Measurements from ENCODE around the gene CA4. TPM values are rescaled to one million over a fixed set of nuclear protein-coding genes. Genes with fewer than 3 reads are reported as not detected.

CA4 gene
- total RNA-seq, 1 experiment from 2014 or later = 1.4 TPM

- CTCF ChIA-PET = no interaction called here
These were observed 3.6 kb upstream of the CA4 start for GRCh38 chr17:60146206-60146605.

GRCh38 chr17:60147553-60148223, 2.1 kb upstream of the CA4 start:
- H3K27me3 ChIP-seq (ENCODE audit: control insufficient read depth, insufficient read depth, low read length) = no peaks in the 10 kb centered on the region
- in situ Hi-C loops (cut with HindIII; ENCODE audit: low pct_unique_long_range_greater_than_20kb, low sequenced_read_pairs) (no loop called here), intact Hi-C loops (cut with micrococcal nuclease; ENCODE audit: unreplicated experiment) (no loop called here)
- no peak overlapping the region for H3K27ac ChIP-seq (ENCODE audit: low read length)
- BruUV-seq (replicated peaks) = no TSS peak
- no peaks in the 10 kb centered on the region for H3K36me3 ChIP-seq (ENCODE audit: control insufficient read depth, insufficient read depth, low read length)
- POLR2A ChIA-PET = no interaction called here
- peaks cover 9% of the 10 kb centered on the region for H3K4me1 ChIP-seq (ENCODE audit: control insufficient read depth, insufficient read depth, low read length)
- CTCF ChIA-PET = no interaction called here
- H3K4me3 ChIP-seq (ENCODE audit: low read depth in 2 of 2, low read length in 2 of 2) = no peak overlapping the region
- H3K9me3 ChIP-seq (ENCODE audit: control insufficient read depth, insufficient read depth, low read depth, low read length) = no peaks in the 10 kb centered on the region
- no peak for TF ChIP-seq SIN3A (IDR thresholded peaks at IDR 0.05; ENCODE audit: borderline replicate concordance, insufficient read depth, low read depth, low read length)
- no peak for TF ChIP-seq CTCF (IDR thresholded peaks at IDR 0.05)
- TF ChIP-seq REST (IDR thresholded peaks at IDR 0.05; ENCODE audit: insufficient read depth in 1 of 2, low read depth in 2 of 2, low read length in 1 of 2) = no peak
- TF ChIP-seq POLR2AphosphoS5 (IDR thresholded peaks at IDR 0.05; ENCODE audit: low read depth, low read length) = no peak
- TF ChIP-seq TCF7L2 (IDR thresholded peaks at IDR 0.05; ENCODE audit: low read depth, low read length) = no peak
- ATAC-seq (no peak), DNase-seq (ENCODE audit: low read depth, low spot score) (no peak)

More at GRCh38 chr17:60146206-60146605, 3.6 kb upstream of the CA4 start:
- TF ChIP-seq CTCF (IDR thresholded peaks at IDR 0.05) = no peak
- POLR2A ChIA-PET = interaction anchor here (0.5 kb wide), 1 partner anchor 15 kb away, joined by 3 read pairs; no protein-coding TSS in a partner anchor
- H3K27me3 ChIP-seq (ENCODE audit: control insufficient read depth, insufficient read depth, low read length) = no peaks in the 10 kb centered on the region
- H3K4me1 ChIP-seq (ENCODE audit: control insufficient read depth, insufficient read depth, low read length) = peaks cover 7% of the 10 kb centered on the region
- no peaks in the 10 kb centered on the region for H3K9me3 ChIP-seq (ENCODE audit: control insufficient read depth, insufficient read depth, low read depth, low read length)
- DNase-seq (ENCODE audit: low read depth, low spot score) (no peak), ATAC-seq (no peak)
- BruUV-seq (replicated peaks) = no TSS peak
- in situ Hi-C loops (cut with HindIII; ENCODE audit: low pct_unique_long_range_greater_than_20kb, low sequenced_read_pairs) = no loop called here
- H3K36me3 ChIP-seq (ENCODE audit: control insufficient read depth, insufficient read depth, low read length) = no peaks in the 10 kb centered on the region
- no peak overlapping the region for H3K27ac ChIP-seq (ENCODE audit: low read length)
- no peak overlapping the region for H3K4me3 ChIP-seq (ENCODE audit: low read depth in 2 of 2, low read length in 2 of 2)
- intact Hi-C loops (cut with micrococcal nuclease; ENCODE audit: unreplicated experiment) = no loop called here

Measured in Panc1 (cell line).